ELR (cell line): ENCODE measurements around the gene GRK1.
"Not testable (repeated sequence)": the region's sequence is repeated elsewhere in the genome, so short reads cannot be mapped to it uniquely, and the experiment has no call there.

ENCODE experiments used
- DNase-seq: peaks from one replicate; pipeline ENCODE4 v3.0.0-alpha.2; 2015; ENCODE audit warnings: low read depth

Gene GRK1

GRCh38 chr13:113743366-113744195 lies 76.6 kb downstream of the GRK1 start:
- DNase-seq = no peak

GRCh38 chr13:113744197-113745000 lies 77.4 kb downstream of the GRK1 start:
- DNase-seq = no peak

GRCh38 chr13:113745059-113745458 lies 78.0 kb downstream of the GRK1 start:
- DNase-seq = no peak

- DNase-seq = not testable (repeated sequence)
Measured at GRCh38 chr13:113745500-113746142, 78.6 kb downstream of the GRK1 start.

- DNase-seq = no peak
Measured at GRCh38 chr13:113746143-113746525, 79.1 kb downstream of the GRK1 start.

GRCh38 chr13:113746671-113747070 lies 79.7 kb downstream of the GRK1 start:
- DNase-seq = no peak

GRCh38 chr13:113747291-113747833 lies 80.3 kb downstream of the GRK1 start:
- no peak for DNase-seq

- DNase-seq = no peak
Measured at GRCh38 chr13:113748101-113748861, 81.3 kb downstream of the GRK1 start.

GRCh38 chr13:113748862-113749451 lies 81.9 kb downstream of the GRK1 start:
- DNase-seq = no peak

- no peak for DNase-seq
Measured at GRCh38 chr13:113749507-113749906, 82.5 kb downstream of the GRK1 start.

- DNase-seq = no peak
Measured at GRCh38 chr13:113749967-113750366, 82.9 kb downstream of the GRK1 start.

- no peak for DNase-seq
Measured at GRCh38 chr13:113750554-113751399, 83.8 kb downstream of the GRK1 start.

- DNase-seq = no peak
Measured at GRCh38 chr13:113751491-113751890, 84.5 kb downstream of the GRK1 start.

GRCh38 chr13:113752211-113752986 lies 85.4 kb downstream of the GRK1 start:
- not testable (repeated sequence) for DNase-seq

GRCh38 chr13:113753171-113753570 lies 86.2 kb downstream of the GRK1 start:
- DNase-seq = no peak

- DNase-seq = no peak
Measured at GRCh38 chr13:113754242-113754641, 87.2 kb downstream of the GRK1 start.

GRCh38 chr13:113754691-113755090 lies 87.7 kb downstream of the GRK1 start:
- no peak for DNase-seq

GRCh38 chr13:113756441-113757097 lies 89.5 kb downstream of the GRK1 start:
- DNase-seq = peak; percentile 23
